ENCODE data around the gene SRGAP1.

GRCh38 chr12:63977441-63977840 is 132.9 kb downstream of the SRGAP1 start:
- TF ChIP-seq CTCF (IDR thresholded peaks at IDR 0.05) (no peak), EP300 (IDR thresholded peaks at IDR 0.05) (no peak), POLR2A (IDR thresholded peaks at IDR 0.05) (no peak)
